SU-DHL-6 (cell line): Measurements from ENCODE around the gene LTK.

ENCODE experiments used
- H2AFZ ChIP-seq: fragments of 200-600 bp; sonication (generic); 2 replicates; pipeline ENCODE4 v1.6.1; 2014; ENCODE audit warnings: low read depth, mild to moderate bottlenecking, moderate library complexity, mixed read lengths, antibody characterized with exemption, low read length; ENCODE audit not compliant: severe bottlenecking
- H3F3A ChIP-seq: fragments of 200-600 bp; shearing (Covaris generic); 2 replicates; pipeline ENCODE4 v1.6.0; 2016; ENCODE audit warnings: antibody characterized with exemption, mild to moderate bottlenecking; ENCODE audit not compliant: insufficient read depth
- H3K27ac ChIP-seq: fragments of 200-600 bp; sonication (generic); 2 replicates; pipeline ENCODE4 v1.5.1; 2016; ENCODE audit warnings: low read depth, mild to moderate bottlenecking, low read length, moderate library complexity, mixed read lengths
- H3K27me3 ChIP-seq: fragments of 200-600 bp; sonication (generic), shearing (Covaris generic); 2 replicates; pipeline ENCODE4 v1.6.0; 2014; ENCODE audit warnings: mild to moderate bottlenecking, low read length
- H3K36me3 ChIP-seq: fragments of 200-600 bp; sonication (generic); 2 replicates; pipeline ENCODE4 v1.6.1; 2014; ENCODE audit warnings: mild to moderate bottlenecking, low read length, mixed read lengths
- H3K4me2 ChIP-seq: fragments of 300-600, 200-600 bp; shearing (Covaris generic), sonication (generic); 2 replicates; pipeline ENCODE4 v1.6.0; 2014; ENCODE audit warnings: low read length, low read depth, mild to moderate bottlenecking; ENCODE audit not compliant: poor library complexity, severe bottlenecking
- H3K4me3 ChIP-seq: fragments of 200-600 bp; sonication (generic); 2 replicates; pipeline ENCODE4 v1.5.1; 2014; ENCODE audit warnings: antibody characterized with exemption, low read length, mild to moderate bottlenecking, mixed read lengths; ENCODE audit not compliant: insufficient read depth, poor library complexity, severe bottlenecking
- H3K79me2 ChIP-seq: fragments of 200-600 bp; sonication (generic); 2 replicates; pipeline ENCODE4 v1.6.1; 2014; ENCODE audit warnings: mild to moderate bottlenecking, low read length, moderate library complexity; ENCODE audit not compliant: insufficient read depth
- H3K9ac ChIP-seq: fragments of 200-600 bp; sonication (generic); 2 replicates; pipeline ENCODE4 v1.7.0; 2014; ENCODE audit warnings: mild to moderate bottlenecking, low read length
- H3K9me2 ChIP-seq: fragments of 200-600 bp; sonication (generic); replicated peaks from 2 replicates; pipeline ENCODE4 v1.6.1; 2014; ENCODE audit warnings: low read length; ENCODE audit not compliant: insufficient read depth
- H3K9me3 ChIP-seq: fragments of 200-600 bp; sonication (generic); 2 replicates; pipeline ENCODE4 v1.6.1; 2014; ENCODE audit warnings: low read length, mixed read lengths; ENCODE audit not compliant: insufficient read depth
- H4K20me1 ChIP-seq: fragments of 200-600 bp; sonication (generic); 2 replicates; pipeline ENCODE4 v1.6.1; 2014; ENCODE audit warnings: low read depth, mild to moderate bottlenecking, antibody characterized with exemption, low read length, moderate library complexity, mixed read lengths
- CTCF ChIP-seq: fragments of 200-600 bp; sonication (generic); IDR thresholded peaks from one replicate; pipeline ENCODE4 v1.5.1; 2017; ENCODE audit warnings: antibody characterized with exemption, mild to moderate bottlenecking, low read length, moderate library complexity; ENCODE audit not compliant: insufficient read depth, poor library complexity, severe bottlenecking
- EZH2phosphoT487 ChIP-seq: fragments of 200-600 bp; sonication (generic), shearing (Covaris generic); conservative IDR thresholded peaks from 2 replicates; pipeline ENCODE4 v1.6.1; 2018; ENCODE audit warnings: mild to moderate bottlenecking, antibody characterized with exemption, low read length, moderate library complexity, mixed read lengths

The LTK gene

GRCh38 chr15:41466711-41467110, 46.9 kb downstream of the LTK start:
- no peaks in the 10 kb centered on the region for H3K9me2 ChIP-seq
- H3K4me3 ChIP-seq: no peak overlapping the region
- no peaks in the 10 kb centered on the region for H3K79me2 ChIP-seq
- no peaks in the 10 kb centered on the region for H4K20me1 ChIP-seq
- no peaks in the 10 kb centered on the region for H3K27me3 ChIP-seq
- no peak overlapping the region for H3K4me2 ChIP-seq
- peaks cover 11% of the 10 kb centered on the region for H3K36me3 ChIP-seq
- H3K9ac ChIP-seq: no peak overlapping the region
- H2AFZ ChIP-seq: no peak overlapping the region
- no peak for TF ChIP-seq CTCF
- no peak overlapping the region for H3K27ac ChIP-seq
- no peaks in the 10 kb centered on the region for H3F3A ChIP-seq
- H3K9me3 ChIP-seq: no peaks in the 10 kb centered on the region

- peaks cover 10% of the 10 kb centered on the region for H3K36me3 ChIP-seq
- no peak overlapping the region for H2AFZ ChIP-seq
- no peaks in the 10 kb centered on the region for H3K79me2 ChIP-seq
- no peak overlapping the region for H3K9ac ChIP-seq
- no peak overlapping the region for H3K4me2 ChIP-seq
- H3K27me3 ChIP-seq: no peaks in the 10 kb centered on the region
- H3K9me3 ChIP-seq: no peaks in the 10 kb centered on the region
- H3K9me2 ChIP-seq: no peaks in the 10 kb centered on the region
- H3F3A ChIP-seq: no peaks in the 10 kb centered on the region
- no peak overlapping the region for H3K4me3 ChIP-seq
- TF ChIP-seq EZH2phosphoT487: no peak
- peak; percentile 92 for TF ChIP-seq CTCF
- H3K27ac ChIP-seq: no peak overlapping the region
- no peaks in the 10 kb centered on the region for H4K20me1 ChIP-seq
These were observed 47.7 kb downstream of the LTK start for GRCh38 chr15:41465822-41466421.

GRCh38 chr15:41464889-41465580, 48.6 kb downstream of the LTK start:
- H3K4me2 ChIP-seq: no peak overlapping the region
- H3K79me2 ChIP-seq: no peaks in the 10 kb centered on the region
- no peaks in the 10 kb centered on the region for H3K9me3 ChIP-seq
- no peak overlapping the region for H3K9ac ChIP-seq
- TF ChIP-seq EZH2phosphoT487: no peak
- no peak for TF ChIP-seq CTCF
- no peak overlapping the region for H2AFZ ChIP-seq
- no peaks in the 10 kb centered on the region for H3F3A ChIP-seq
- no peak overlapping the region for H3K4me3 ChIP-seq
- H3K27me3 ChIP-seq: no peaks in the 10 kb centered on the region
- peaks cover 8% of the 10 kb centered on the region for H3K36me3 ChIP-seq
- no peaks in the 10 kb centered on the region for H3K9me2 ChIP-seq
- H3K27ac ChIP-seq: no peak overlapping the region
- no peaks in the 10 kb centered on the region for H4K20me1 ChIP-seq
